H1 (cell line): Measurements from ENCODE around the gene EVA1C. TPM values are rescaled to one million over a fixed set of nuclear protein-coding genes. Genes with fewer than 3 reads are reported as not detected.

ENCODE experiments used
- CTCF ChIA-PET: fragments of 300-600 bp; sonication (Branson Sonifier 250); formaldehyde crosslinking; loops from one replicate; lab custom pipeline; 2021; ENCODE audit not compliant: partially characterized antibody; lab: Charles Lee
- POLR2A ChIA-PET: fragments of 300-600 bp; sonication (Branson Sonifier 250); formaldehyde crosslinking; loops from one replicate; lab custom pipeline; 2021; ENCODE audit warnings: inconsistent platforms; ENCODE audit not compliant: partially characterized antibody; lab: Charles Lee
- DNase-seq, 2 experiments: peaks; one replicate each; pipeline versions ENCODE4 v3.0.0 to v3.0.0-alpha.2; 2010 to 2022; ENCODE audit warnings: low spot score in 2 of 2, low read depth in 1 of 2, mixed read lengths in 1 of 2
- FAIRE-seq: peaks from 2 replicates; lab custom pipeline; 2011; peaks lifted over from hg19 to GRCh38; lab: Jason Lieb, UNC
- H2AFZ ChIP-seq: 2 replicates; pipeline ENCODE4 v1.8.1; 2012; ENCODE audit warnings: low read length, inconsistent platforms
- H2AK5ac ChIP-seq: 2 replicates; pipeline ENCODE4 v1.6.1; 2013; ENCODE audit warnings: low read depth, low read length
- H2BK120ac ChIP-seq: replicated peaks from 2 replicates; pipeline ENCODE3; 2013; ENCODE audit warnings: low read depth, low read length, inconsistent platforms
- H2BK12ac ChIP-seq: 2 replicates; pipeline ENCODE4 v1.6.1; 2013; ENCODE audit warnings: low read depth, low read length
- H2BK15ac ChIP-seq: 2 replicates; pipeline ENCODE4 v1.6.1; 2013; ENCODE audit warnings: low read length
- H2BK20ac ChIP-seq: 2 replicates; pipeline ENCODE4 v1.6.1; 2013; ENCODE audit warnings: low read length
- H2BK5ac ChIP-seq: 2 replicates; pipeline ENCODE4 v1.6.1; 2013; ENCODE audit warnings: low read depth, low read length
- H3K14ac ChIP-seq: 2 replicates; pipeline ENCODE4 v1.6.1; 2013; ENCODE audit warnings: inconsistent platforms; ENCODE audit not compliant: insufficient read length
- H3K18ac ChIP-seq: 2 replicates; pipeline ENCODE4 v1.6.1; 2013; ENCODE audit warnings: low read length; ENCODE audit errors: extremely low read depth
- H3K23ac ChIP-seq: 2 replicates; pipeline ENCODE4 v1.6.1; 2013; ENCODE audit warnings: inconsistent platforms; ENCODE audit not compliant: insufficient read length
- H3K23me2 ChIP-seq: 2 replicates; pipeline ENCODE4 v1.6.1; 2013; ENCODE audit warnings: low read depth, low read length
- H3K27ac ChIP-seq: 2 replicates; pipeline ENCODE4 v1.6.1; 2011; ENCODE audit warnings: low read depth, low read length, inconsistent platforms
- H3K27me3 ChIP-seq, 4 experiments: replicated peaks in 1 of 4; 1 replicate in 1 of 4; 2 replicates in 3 of 4; pipeline versions ENCODE4 v1.6.1 to v1.8.1; 2011 to 2013; ENCODE audit warnings: low read length in 3 of 4, mild to moderate bottlenecking in 3 of 4, inconsistent platforms in 2 of 4, mixed read lengths in 2 of 4, moderate library complexity in 1 of 4; ENCODE audit not compliant: control insufficient read depth in 3 of 4, insufficient read depth in 3 of 4; ENCODE audit errors: extremely low read depth in 1 of 4
- H3K36me3 ChIP-seq, 4 experiments: 2 replicates each; pipeline versions ENCODE4 v1.6.1 to v1.8.1; 2011 to 2013; ENCODE audit warnings: mild to moderate bottlenecking in 4 of 4, low read length in 3 of 4, moderate library complexity in 2 of 4, control low read depth in 1 of 4, inconsistent platforms in 1 of 4; ENCODE audit not compliant: insufficient read depth in 4 of 4, control insufficient read depth in 2 of 4
- H3K4ac ChIP-seq: replicated peaks from 2 replicates; pipeline ENCODE3; 2013; ENCODE audit warnings: low read length, low read depth, mixed read lengths, inconsistent platforms; ENCODE audit not compliant: insufficient read length
- H3K4me1 ChIP-seq, 4 experiments: replicated peaks in 1 of 4; 1 replicate in 1 of 4; 2 replicates in 3 of 4; pipeline versions ENCODE4 v1.6.1 to v1.8.1; 2011 to 2013; ENCODE audit warnings: low read length in 3 of 4, inconsistent platforms in 2 of 4, mixed read lengths in 1 of 4; ENCODE audit not compliant: insufficient read depth in 4 of 4, control insufficient read depth in 3 of 4
- H3K4me2 ChIP-seq, 2 experiments: 2 replicates each; pipeline versions ENCODE4 v1.6.1 to v1.8.1; 2011 to 2013; ENCODE audit warnings: low read depth in 2 of 2, low read length in 2 of 2, control low read depth in 1 of 2, inconsistent platforms in 1 of 2, mild to moderate bottlenecking in 1 of 2; ENCODE audit not compliant: insufficient read depth in 1 of 2
- H3K4me3 ChIP-seq, 4 experiments: fragments of 200-600, 300-600 bp in 1 of 4; sonication (generic), shearing (Covaris generic), sonication (Bioruptor Twin) in 1 of 4; 2 replicates each; pipeline versions ENCODE4 v1.5.1 to v1.8.1; 2011 to 2016; ENCODE audit warnings: low read length in 4 of 4, low read depth in 3 of 4, control low read depth in 2 of 4, inconsistent platforms in 2 of 4, mild to moderate bottlenecking in 2 of 4, mixed read lengths in 1 of 4, moderate library complexity in 1 of 4; ENCODE audit not compliant: insufficient read depth in 2 of 4; ENCODE audit errors: extremely low read depth in 1 of 4
- H3K56ac ChIP-seq: replicated peaks from 2 replicates; pipeline ENCODE3; 2013; ENCODE audit warnings: low read depth, mild to moderate bottlenecking, mixed read lengths, low read length, inconsistent platforms; ENCODE audit not compliant: insufficient read length
- H3K79me1 ChIP-seq: 2 replicates; pipeline ENCODE4 v1.6.1; 2013; ENCODE audit warnings: low read depth, low read length, control low read depth
- H3K79me2 ChIP-seq, 2 experiments: 2 replicates each; pipeline versions ENCODE4 v1.6.1 to v1.8.1; 2012 to 2013; ENCODE audit warnings: low read length in 2 of 2, mild to moderate bottlenecking in 2 of 2, inconsistent platforms in 1 of 2; ENCODE audit not compliant: insufficient read depth in 2 of 2, control insufficient read depth in 1 of 2
- H3K9ac ChIP-seq, 4 experiments: replicated peaks in 1 of 4; 1 replicate in 1 of 4; 2 replicates in 3 of 4; pipeline versions ENCODE4 v1.6.1 to v1.8.1; 2011 to 2013; ENCODE audit warnings: low read depth in 3 of 4, low read length in 3 of 4, control low read depth in 2 of 4, mild to moderate bottlenecking in 2 of 4, moderate library complexity in 2 of 4, inconsistent platforms in 1 of 4; ENCODE audit errors: extremely low read depth in 1 of 4
- H3K9me3 ChIP-seq, 2 experiments: 2 replicates each; pipeline versions ENCODE4 v1.6.1 to v1.8.1; 2012 to 2013; ENCODE audit warnings: mild to moderate bottlenecking in 2 of 2, moderate library complexity in 2 of 2, control low read depth in 1 of 2, inconsistent platforms in 1 of 2, low read depth in 1 of 2, low read length in 1 of 2, mixed read lengths in 1 of 2; ENCODE audit not compliant: insufficient read depth in 2 of 2
- H4K20me1 ChIP-seq, 2 experiments: replicated peaks in 1 of 2; 2 replicates each; pipeline versions ENCODE3 to v1.8.1; 2011 to 2013; ENCODE audit warnings: inconsistent platforms in 2 of 2, low read length in 2 of 2, mild to moderate bottlenecking in 1 of 2; ENCODE audit not compliant: insufficient read depth in 2 of 2, control insufficient read depth in 1 of 2
- H4K5ac ChIP-seq: 2 replicates; pipeline ENCODE4 v1.6.1; 2013; ENCODE audit warnings: low read length, low read depth, mixed read lengths, inconsistent platforms; ENCODE audit not compliant: insufficient read length
- H4K8ac ChIP-seq: 2 replicates; pipeline ENCODE4 v1.8.0; 2013; ENCODE audit warnings: mild to moderate bottlenecking, moderate library complexity, low read length, inconsistent platforms; ENCODE audit not compliant: insufficient read depth; ENCODE audit errors: extremely low read depth
- H4K91ac ChIP-seq: replicated peaks from 2 replicates; pipeline ENCODE3; 2013; ENCODE audit warnings: low read length, mixed read lengths, inconsistent platforms; ENCODE audit not compliant: insufficient read length
- SIX5 ChIP-seq: IDR thresholded peaks from 2 replicates; pipeline ENCODE4 v1.6.1; 2011; ENCODE audit warnings: mild to moderate bottlenecking, low read depth, low read length
- WGBS, 2 experiments: shearing (Covaris generic) in 1 of 2; methylation state at CpG; one replicate each; pipeline versions ENCODE4 v1.1.6 to v1.1.7; 2013 to 2015; ENCODE audit warnings: low lambda C conversion rate in 2 of 2, mixed read lengths in 2 of 2, inconsistent platforms in 1 of 2, low coverage in 1 of 2, missing lambda C conversion rate in 1 of 2; ENCODE audit not compliant: insufficient replicate concordance in 2 of 2, insufficient coverage in 1 of 2, insufficient read length in 1 of 2; ENCODE audit errors: extremely low coverage in 1 of 2, missing lambda C conversion rate in 1 of 2; 5-methylcytosine and 5-hydroxymethylcytosine counted together
- polyA plus RNA-seq, 7 experiments: library from polyadenylated mRNA; depleted of rRNA in 3 of 7; stranded (reverse) in 5 of 7; unstranded in 2 of 7; fragments of >200 nt in 5 of 7; fragments of 200-250 nt in 2 of 7; gene quantifications; 1 replicate in 5 of 7; 2 replicates in 1 of 7; 4 replicates in 1 of 7; pipeline versions ENCODE4 v1.2.1 to v1.2.3, GENCODE V29; 2011 to 2013; ENCODE audit warnings: missing spikeins in 2 of 7, mixed read lengths in 2 of 7
- total RNA-seq: library from RNA; stranded (reverse); fragmentation: NEBNext Ultra II Directional; extraction: Animal tissue kit (Norgen Biotek cat#: 25700); gene quantifications from 2 replicates; pipeline ENCODE4 v1.2.1, GENCODE V29; 2021
- TF ChIP-seq, protein P1 (sequence below): IDR thresholded peaks from 2 replicates; pipeline ENCODE4 v1.6.1; 2012; ENCODE audit warnings: low read length, inconsistent platforms

The EVA1C gene
- total and polyA plus RNA-seq, 2 of the 8 experiments (the other 6 are each of a cell fraction or from before 2014, with no cell fraction given) = 2.6 to 3.6 TPM

DNA sequence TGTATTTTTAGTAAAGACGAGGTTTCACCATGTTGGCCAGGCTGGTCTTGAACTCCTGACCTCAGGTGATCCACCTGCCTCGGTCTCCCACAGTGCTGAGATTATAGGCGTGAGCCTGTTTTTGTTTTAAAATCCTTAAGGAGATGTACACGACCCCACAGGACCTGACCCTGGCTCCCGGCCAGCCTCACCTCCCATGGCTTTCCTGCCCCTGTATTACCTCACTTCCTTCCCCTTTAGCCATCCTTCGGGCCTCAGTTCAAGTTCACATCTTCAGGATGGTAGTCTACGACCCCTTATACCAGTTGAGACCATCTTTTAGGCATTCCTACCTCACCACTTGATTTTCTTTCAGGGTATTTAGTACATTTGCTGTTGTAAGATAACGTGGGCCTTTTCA lies 136.5 kb downstream of the EVA1C start:
- Histone ChIP-seq H3K79me2 (no peaks in the 10 kb centered on the region), H3K4me1 (peaks cover 0 to 6% (median 0%) of the 10 kb centered on the region in 4 experiments; a peak in 4 of 7 replicates), H2AFZ (no peak overlapping the region), H3K4me3 (no peak overlapping the region), H2BK12ac (no peak overlapping the region), H4K91ac (no peak overlapping the region), H3K9me3 (no peaks in the 10 kb centered on the region), H2BK120ac (no peak overlapping the region), H3K56ac (no peak overlapping the region), H3K14ac (no peak overlapping the region), H2BK20ac (no peak overlapping the region), H3K4me2 (no peak overlapping the region), H2BK5ac (no peak overlapping the region), H4K8ac (no peak overlapping the region), H3K23ac (no peak overlapping the region), H3K4ac (no peak overlapping the region), H3K23me2 (no peaks in the 10 kb centered on the region), H4K5ac (no peak overlapping the region), H2BK15ac (no peak overlapping the region), H3K27me3 (no peaks in the 10 kb centered on the region), H3K9ac (no peak overlapping the region), H3K27ac (no peak overlapping the region), H3K18ac (no peak overlapping the region), H2AK5ac (no peak overlapping the region), H3K36me3 (no peaks in the 10 kb centered on the region), H3K79me1 (no peaks in the 10 kb centered on the region), H4K20me1 (no peaks in the 10 kb centered on the region)
- TF ChIP-seq SIX5 = no peak
- TF ChIP-seq, protein P1, sequence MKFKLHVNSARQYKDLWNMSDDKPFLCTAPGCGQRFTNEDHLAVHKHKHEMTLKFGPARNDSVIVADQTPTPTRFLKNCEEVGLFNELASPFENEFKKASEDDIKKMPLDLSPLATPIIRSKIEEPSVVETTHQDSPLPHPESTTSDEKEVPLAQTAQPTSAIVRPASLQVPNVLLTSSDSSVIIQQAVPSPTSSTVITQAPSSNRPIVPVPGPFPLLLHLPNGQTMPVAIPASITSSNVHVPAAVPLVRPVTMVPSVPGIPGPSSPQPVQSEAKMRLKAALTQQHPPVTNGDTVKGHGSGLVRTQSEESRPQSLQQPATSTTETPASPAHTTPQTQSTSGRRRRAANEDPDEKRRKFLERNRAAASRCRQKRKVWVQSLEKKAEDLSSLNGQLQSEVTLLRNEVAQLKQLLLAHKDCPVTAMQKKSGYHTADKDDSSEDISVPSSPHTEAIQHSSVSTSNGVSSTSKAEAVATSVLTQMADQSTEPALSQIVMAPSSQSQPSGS = no peak
- no peak for FAIRE-seq
- ChIA-PET POLR2A (no interaction called here), CTCF (interaction anchor here (1.5 kb wide), 1 partner anchor 20 kb away, joined by 3 read pairs; no protein-coding TSS in a partner anchor)
- 89% methylated on average over 8 of the region's 8 CpGs; no CpG with 5 or more reads in 1 of the 2 experiments for WGBS, 2 experiments
- no peak for DNase-seq
